Islet of Langerhans (tissue), 1 donor: Measurements from ENCODE around the gene SLC12A6.

Experiments used
- FAIRE-seq: peaks from one replicate; lab custom pipeline; 2011; peaks lifted over from hg19 to GRCh38; lab: Jason Lieb, UNC

The SLC12A6 gene

DNA sequence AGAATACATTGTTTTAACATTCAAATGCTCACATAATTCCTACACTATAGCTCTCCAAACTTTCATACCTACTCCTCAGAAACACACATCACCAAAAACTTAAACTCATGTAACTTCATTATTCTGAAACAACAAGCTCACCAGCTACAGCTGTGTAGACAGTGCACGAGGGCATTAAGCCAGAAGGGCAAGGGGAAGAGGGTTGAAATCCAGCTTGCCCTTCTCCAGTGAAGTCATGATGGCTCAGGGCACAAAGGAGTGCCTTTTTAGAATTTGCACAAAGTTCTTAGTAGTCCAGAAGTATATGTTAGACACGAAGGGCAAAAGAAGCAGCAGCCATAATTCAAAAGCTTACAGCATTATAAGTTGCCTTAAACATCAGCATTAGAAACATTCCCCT is 8.6 kb downstream of the SLC12A6 start:
- no peak for FAIRE-seq

DNA sequence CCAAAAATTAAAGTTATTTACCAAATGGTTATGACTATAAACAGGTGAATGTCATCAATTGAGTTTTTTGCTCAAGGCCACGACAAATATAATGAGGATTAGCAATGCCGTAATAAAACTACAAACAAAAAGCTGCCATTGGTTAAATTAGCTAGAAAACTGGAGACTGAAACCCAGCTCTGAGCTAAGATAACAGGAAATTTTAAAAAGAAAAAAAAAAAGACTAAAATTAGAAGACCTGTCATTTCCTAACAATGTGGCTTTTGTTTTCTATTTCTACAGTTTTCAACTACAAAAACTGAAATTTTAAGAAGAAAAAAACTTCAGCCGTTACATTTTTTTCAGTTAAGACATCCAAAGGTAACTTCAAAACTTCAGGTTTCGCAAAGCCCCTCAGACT is 9.7 kb downstream of the SLC12A6 start:
- no peak for FAIRE-seq

DNA sequence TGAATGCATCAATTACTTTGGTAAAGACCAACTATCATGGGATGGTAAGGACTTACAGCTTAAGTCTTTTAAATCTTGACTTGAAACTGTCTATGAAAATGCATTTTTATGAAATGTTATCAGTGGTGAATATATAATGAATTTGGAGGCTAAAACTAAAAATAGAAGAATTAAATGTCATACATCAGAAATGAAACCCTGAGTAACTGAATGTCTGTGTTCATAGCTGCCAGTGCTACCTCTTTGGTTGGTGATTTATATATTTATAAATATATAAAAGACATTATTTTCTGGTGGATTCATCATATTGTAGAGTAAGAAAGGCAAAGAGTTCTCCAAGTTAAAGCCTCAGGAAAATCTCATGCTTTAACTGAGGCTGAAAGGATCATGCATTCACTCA is 12.2 kb downstream of the SLC12A6 start:
- no peak for FAIRE-seq

DNA sequence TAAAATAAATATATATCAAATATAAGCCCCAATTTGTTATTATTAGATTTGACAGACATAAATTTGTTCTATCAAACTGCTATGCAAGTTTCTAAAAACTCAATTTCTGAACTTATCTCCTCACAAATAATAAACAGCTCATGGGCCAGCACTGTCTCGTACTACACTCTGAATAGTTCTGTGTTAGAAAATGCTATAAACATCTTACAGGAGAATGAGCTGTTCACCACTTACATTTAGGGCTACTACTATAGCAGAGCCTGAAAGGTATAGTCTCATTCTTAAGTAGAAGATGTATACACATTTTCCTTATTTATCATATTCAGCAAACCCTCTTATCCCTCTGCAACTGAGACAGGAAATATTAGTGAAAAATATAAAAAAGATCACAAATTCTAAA is 12.6 kb downstream of the SLC12A6 start:
- FAIRE-seq, result no peak

DNA sequence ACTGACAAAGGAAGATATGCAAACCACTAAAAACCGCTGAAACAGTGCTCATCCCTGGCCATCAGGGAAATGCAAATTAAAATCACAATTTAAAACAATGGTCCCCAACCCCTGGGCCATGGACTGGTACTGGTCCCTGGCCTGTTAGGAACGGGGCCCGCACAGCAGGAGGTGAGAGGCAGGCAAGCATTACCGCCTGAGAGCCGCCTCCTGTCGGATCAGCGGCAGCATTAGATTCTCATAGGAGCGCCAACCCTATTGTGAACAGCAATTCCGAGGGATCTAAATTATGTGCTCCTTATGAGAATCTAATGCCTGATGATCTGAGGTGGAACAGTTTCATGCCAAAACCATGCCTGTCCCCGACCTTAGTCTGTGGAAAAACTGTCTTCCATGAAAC is 14.4 kb downstream of the SLC12A6 start:
- no peak for FAIRE-seq

DNA sequence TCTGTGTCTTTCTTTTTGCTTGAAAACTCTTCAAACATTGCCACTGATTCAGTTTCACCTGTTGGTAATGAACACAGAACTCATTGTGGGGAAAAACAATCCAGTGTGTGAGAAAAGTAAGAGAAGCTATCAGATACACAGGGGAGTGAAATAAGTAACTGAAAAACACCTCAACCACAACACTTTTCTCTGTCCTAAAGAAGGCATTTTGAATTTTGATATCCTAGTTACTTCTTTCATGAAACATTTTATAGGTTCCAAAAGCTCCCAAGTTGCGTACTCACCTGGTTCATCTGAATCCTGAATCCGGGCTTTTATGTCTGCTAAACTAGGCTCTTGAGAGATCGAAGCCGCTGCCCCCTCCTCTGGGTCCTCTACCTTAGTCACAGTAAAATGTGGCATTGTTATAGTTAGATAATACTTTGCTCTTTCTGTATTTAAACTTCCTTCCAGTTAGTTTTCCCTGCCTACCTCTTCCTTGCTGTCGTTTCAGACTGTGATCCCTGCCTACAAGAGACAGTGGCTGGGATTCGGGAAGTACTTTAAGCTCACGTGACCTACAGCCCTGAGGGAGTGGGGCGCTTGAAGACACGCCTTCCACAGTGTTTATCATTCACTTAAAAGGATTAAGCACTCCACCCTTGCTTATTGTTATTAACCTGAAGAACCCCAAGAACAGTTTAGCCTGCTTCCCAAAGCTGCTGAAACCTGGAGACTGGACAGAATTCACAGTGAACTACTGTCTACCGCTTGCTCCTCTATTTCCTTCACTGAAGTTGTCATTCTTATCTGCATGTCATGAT is 19.1 kb downstream of the SLC12A6 start:
- peak; percentile 84 for FAIRE-seq

DNA sequence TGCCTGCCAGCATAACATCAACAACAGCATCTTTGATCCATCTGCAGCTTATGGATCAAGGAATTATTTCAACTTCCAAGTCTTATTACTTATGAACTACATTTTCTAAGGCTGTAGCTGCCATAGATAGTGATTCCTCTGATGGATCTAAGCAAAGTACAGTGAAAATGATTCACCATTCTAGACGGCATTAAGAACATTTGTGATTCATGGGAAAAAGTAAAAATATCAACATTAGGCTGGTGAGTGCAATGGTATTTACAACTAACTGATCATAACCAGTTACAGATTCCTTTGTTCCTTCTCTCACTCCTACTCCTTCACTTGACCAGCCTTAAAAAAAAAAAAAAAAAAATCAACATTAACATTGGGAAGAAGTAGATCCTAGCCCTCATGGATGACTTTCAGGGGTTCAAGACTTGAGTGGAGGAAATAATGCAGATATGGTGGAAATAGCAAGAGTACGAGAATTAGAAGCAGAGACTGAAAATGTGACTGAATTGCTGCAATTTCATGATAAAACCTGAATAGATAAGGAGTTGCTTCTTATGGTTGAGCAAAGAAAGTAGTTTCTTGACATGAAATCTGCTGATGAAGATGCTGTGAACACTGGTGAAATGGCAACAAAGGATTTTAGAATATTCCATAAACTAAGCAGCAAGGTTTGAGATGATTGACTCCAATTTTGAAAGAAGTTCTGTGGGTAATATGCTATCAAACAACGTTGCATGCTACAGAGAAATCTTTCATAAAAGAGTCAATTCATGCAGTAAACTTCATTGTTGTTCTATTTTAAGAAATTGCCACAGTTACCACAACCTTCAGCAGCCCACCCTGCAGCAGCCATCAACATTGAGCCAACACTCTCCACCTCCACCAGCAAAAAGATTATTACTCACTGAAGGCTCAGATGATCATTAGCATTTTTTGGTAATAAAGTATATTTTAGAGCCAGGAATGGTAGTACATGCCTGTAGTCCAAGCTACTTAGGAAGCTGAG is 22.8 kb downstream of the SLC12A6 start:
- FAIRE-seq, result no peak

DNA sequence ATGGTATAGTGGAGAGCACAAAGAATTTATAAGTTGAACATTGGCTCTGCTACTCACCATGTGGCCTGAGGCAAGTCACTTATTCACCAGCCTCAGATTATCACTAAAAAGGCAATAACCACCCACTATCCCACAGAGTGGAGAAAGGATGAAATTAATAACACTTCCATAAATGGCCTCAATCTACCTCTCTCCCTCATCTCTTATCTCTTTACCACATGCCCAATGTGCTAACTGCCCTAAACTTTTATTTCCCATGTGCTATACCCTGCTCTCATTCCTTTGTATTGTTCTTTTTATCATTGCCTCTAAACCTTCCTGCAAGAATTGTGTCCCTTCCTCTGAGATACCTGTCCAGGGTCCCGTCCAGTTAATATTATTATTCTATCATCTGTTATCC is 26.0 kb downstream of the SLC12A6 start:
- FAIRE-seq, result no peak

DNA sequence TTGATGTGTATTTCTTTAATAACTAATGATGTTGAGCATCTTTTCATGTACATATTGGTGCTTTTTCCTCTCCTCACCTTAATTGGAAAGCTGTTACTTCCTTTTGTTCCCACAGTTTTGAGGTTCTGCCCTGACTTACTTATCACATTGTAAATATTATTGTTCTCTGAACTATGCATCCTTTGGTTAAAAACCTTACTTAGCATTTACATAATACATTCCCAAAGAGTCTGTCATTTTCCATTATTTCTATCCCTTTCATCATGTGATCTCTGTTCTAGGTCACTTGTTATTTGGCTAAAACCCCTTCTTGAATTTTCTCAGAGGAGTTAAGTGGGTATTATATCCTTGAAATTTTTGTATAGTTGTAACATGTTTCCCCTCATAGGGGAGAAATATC is 33.0 kb downstream of the SLC12A6 start:
- no peak for FAIRE-seq

DNA sequence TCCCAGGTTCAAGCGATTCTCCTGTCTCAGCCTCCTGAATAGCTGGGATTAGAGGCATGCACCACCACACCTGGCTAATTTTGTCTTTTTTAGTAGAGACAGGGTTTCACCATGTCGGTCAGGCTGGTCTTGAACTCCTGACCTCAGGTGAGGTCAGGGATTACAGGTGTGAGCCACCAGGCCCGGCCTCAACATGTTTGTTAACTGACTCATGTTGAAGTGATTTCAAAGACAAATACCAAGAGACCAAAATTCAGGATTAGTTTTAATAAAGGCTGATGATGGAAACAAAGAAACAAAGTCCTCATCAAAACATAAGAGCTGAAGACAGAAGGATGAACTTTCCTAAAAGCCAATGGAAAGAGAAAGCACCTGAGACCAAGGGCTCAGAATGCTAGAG is 36.5 kb downstream of the SLC12A6 start:
- FAIRE-seq, result no peak

DNA sequence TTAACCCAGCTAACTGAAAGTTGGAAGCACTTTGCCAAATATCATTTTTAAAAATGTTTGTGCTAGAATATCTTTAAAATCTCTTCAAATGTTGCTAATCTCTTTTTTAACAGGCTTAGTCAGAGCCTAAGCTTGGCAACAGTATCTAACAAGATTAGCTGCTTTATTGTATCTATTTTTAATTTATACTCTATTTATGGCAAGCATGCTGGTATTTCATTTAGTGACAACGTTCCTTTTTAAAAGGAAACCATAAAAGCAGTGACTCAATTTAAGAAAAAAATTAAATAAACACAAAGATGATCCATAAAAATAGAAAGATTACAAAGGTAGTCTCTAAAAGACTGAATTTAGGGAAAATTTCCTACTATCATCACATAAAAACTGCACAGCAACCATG is 40.5 kb downstream of the SLC12A6 start:
- FAIRE-seq, result no peak

DNA sequence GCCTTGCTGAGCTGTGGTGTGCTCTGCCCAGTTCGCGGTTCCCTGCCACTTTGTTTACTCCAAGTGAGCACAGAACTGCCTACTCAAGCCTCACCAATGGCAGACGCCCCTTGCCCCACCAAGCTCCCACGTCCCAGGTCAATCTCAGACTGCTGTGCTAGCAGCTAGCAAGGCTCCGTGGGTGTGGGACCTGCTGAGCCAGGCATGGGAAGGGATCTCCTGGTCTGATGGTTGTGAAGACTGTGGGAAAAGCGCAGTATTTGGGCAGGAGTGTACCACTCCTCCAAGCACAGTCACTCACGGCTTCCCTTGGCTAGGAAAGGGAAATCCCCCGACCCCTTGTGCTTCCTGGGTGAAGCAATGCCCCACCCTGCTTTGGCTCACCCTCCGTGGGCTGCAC is 45.0 kb downstream of the SLC12A6 start:
- FAIRE-seq, result no peak

DNA sequence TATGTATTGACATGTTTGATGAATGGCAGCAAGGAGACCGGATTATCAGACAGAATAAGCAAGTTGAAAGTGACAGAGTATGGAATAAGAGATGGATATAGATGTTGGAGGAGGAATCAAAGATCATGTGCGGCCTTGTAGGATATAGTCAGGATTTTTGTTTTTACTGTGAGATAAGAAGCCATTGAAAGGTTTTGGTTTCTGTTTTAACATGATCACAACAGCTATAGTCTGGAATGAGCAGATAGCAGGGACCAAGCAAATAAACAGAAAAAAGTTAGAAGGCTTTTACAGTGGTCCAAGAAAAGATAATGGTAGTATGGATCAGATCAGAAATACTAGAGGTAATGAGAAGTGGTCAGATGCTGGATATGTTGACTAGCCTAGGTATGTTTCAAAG is 52.6 kb downstream of the SLC12A6 start:
- no peak for FAIRE-seq

DNA sequence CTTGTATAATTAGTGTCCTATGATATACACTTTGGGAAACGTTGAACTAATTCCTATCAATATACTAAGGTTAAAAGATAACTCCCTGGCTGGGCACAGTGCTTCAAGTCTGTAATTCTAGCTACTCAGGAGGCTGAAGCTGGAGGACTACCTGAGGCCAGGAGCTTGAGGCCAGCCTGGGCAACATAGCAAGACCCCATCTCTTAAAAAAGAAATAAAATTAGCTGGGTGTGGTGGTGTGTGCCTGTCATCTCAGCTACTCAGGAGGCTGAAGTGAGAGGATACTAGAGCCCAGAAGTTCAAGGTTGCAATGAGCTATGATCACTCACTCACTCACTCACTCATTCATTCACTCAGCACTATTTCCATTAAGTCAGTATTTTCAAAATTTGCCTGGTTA is 55.2 kb downstream of the SLC12A6 start:
- no peak for FAIRE-seq

DNA sequence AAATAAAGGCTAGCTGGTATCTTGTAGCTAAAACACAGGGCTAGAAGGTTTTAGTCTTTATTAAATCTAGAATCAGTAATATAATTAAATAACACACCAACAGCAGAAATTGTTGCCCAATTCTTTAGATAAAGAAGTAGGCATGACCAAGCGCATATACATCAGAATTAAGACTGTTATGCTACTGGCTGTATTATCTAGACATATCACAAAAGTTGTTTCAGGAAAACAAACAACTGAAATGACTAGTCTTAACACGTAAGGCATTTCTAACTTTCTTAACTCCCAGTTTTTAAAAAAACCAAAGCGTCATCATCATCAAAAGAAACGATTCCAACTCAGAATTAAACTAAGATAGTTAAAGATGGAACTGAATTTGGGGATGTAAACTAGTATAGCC is 57.4 kb downstream of the SLC12A6 start:
- no peak for FAIRE-seq

DNA sequence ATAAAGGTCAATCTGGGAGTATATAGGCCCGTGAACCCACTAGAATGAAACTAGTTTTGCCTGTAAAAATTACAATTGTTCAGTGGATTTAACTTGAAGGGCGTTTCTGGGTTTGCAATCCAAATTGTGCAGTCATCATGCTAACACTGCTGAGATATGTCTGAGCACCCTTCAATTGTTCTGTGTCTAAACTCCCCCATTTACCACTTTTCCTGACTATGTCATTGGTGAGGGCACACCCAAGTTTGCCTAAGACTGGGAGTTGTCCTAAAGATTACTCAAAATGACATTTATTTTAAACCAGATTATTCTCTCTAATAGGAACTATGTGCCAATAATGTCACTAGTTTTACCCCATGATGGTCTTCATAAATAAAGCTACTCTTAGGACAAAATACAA is 58.2 kb downstream of the SLC12A6 start:
- FAIRE-seq, result no peak

DNA sequence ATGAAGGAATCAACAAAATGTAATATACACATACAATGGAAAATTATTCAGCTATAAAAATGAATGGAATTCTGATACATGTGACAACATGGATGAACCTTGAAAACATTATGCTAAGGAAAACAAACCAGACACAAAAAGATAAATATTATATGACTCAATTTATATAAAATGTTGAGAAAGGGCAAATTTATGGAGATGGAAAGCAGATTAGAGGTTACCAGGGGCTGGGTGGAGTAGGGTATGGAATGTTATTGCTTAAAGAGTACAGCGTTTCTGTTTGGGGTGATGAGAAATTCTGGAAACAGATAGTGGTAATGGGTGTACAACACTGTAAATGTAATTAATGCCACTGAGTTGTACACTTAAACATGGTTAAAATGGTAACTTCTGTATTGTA is 61.9 kb downstream of the SLC12A6 start:
- no peak for FAIRE-seq

DNA sequence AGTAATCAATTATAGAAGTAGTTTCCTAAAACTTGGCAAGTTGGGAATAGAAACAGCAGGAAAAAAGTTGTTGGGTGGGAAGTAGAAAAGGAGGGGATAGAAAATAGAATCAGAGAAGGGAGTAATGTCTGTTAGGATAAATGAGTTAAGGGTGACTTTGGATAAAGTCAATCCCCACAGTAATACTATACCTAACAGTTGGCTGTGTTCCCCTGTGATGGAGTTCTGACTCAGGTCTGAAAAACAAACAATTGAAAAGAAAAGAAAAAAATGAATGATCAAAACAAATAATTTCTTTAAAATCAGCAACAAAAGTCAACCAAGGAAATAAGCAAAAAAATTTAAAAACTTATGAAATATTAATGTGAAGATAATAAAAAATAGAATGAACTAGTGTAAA is 62.4 kb downstream of the SLC12A6 start:
- no peak for FAIRE-seq

DNA sequence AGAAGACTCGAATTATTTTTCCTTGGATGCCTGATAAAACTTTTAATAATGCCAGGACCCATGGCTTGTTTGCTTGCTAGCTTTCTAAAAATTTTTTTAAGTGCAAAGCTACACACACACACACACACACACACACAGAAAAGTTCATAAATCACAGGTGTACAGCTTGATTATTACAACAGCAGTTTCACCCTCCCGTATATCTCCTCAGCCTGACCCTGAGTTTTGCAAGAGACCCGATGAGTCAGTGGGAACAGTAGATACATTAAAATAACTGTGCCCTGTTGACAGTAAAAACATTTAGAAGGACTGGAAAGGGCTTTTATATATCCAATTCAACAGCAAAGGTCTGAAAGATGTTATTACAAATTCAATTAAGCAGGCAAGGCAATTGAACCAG is 66.1 kb downstream of the SLC12A6 start:
- FAIRE-seq, result no peak

DNA sequence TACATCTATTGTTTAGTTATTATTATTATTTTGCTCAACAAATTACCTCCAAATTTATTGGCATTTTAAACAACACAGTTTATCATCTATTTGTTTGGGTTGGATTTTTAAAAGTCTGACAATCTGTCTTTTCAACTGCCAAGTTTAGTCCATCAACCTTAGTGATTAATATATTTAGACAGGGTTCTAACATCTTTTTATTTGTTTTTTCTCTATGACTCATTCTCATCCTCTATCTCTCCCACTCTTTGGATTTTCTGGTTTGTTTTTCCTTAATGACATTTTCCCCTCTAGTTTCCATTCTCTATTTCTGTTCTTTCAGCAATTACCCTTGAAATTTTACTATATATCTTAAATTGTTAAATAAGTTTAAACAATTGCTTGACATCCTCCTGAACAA is 70.8 kb downstream of the SLC12A6 start:
- peak; percentile 77 for FAIRE-seq

DNA sequence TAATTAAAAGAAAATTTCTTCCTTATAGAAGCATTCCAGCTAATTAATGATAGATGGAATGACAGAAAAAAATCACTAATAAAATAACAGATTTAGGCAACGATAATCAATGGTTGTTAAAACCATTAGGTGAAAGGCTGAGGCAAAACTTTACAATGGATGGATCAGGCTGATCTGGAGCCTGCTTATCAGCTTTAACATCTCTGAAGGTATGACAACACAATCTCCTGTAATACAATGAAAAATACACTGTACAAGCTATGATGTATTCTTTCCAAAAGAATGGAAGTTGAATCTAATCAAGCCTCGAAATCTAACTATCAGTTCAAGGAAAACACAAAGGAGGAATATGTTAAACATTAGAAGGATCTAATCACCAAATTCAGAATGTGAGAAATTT is 73.5 kb downstream of the SLC12A6 start:
- no peak for FAIRE-seq

DNA sequence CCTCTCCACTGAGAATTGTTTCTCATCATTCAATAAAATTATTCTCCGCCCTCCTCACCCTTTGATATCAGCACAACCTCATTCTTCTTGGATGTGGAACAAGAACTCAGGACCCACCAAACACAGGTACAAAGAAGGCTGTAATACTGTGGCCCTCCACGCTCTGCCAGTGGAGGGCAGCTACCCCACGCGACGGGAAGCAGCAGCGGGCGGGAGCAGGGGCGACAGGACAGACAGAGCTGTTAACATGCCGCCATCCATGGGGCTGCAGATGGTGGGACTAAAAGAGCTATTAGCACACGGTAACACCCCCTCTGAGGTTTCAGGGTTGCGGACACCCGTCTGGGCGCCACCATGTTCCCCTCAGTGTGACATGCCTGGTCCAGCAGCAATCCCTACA is 75.2 kb downstream of the SLC12A6 start:
- no peak for FAIRE-seq

DNA sequence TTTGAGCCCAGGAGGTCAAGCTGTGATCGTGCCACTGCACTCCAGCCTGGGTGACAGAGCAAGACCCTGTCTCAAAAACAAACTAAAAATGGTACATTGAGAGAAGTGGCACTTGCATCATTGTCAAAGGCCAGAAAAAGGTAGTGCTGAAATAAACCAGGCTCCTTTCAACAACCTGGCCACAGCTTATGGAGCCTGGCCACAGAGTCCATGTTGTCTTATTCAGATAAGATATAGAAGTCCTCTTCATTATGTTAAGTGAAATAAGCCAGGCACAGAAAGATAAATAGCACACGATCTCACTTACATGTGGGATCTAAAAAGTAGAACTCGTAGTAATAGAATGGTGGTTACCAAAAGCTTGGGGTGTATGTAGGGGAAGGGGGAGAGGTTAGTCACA is 78.0 kb downstream of the SLC12A6 start:
- FAIRE-seq, result no peak

DNA sequence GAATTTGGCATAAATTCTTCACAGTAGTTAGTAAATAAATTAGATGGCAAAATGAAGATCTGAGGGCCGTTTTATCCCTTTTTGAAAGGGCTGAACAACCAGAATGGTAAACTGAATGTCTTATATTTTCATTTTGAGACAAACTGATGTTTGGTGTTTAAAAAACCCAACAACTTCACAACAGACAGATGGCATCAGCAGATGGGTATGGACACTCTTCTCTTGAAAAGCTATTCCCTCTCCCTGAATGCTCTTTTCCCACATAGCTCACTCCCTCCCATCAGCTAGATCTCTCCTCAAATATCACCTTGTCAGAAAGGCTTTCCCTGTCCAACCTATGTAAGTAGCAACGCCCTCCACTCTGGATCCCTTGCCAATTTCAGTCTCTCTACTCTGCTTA is 79.4 kb downstream of the SLC12A6 start:
- no peak for FAIRE-seq
